ENCODE data around the gene GSTM4. TPM values are rescaled to one million over a fixed set of nuclear protein-coding genes. Genes with fewer than 3 reads are reported as not detected.
"Not testable (repeated sequence)": the region's sequence is repeated elsewhere in the genome, so short reads cannot be mapped to it uniquely, and the experiment has no call there.

Gene GSTM4
- total RNA-seq, 6 experiments from 2014 or later: 16.0 to 27.1 (median 24.8) TPM

DNA sequence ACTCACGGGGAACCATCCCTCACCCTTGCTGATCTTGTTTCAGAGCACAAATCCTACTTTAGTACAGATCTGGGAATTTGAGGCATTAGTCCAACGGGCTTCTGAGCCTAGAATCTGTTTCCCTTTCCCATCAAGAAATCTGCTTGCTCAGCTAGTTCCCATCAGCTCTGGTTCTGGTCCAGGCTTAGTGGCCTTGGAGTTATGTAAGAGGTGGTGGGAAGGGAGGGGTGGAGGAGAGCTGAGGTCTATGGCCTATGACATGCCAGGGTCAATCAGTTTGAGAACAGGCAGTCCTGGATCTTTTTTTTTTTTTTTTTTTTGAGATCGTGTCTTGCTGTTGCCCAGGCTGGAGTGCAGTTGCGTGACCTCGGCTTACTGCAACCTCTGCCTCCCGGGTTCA lies 35.9 kb downstream of the GSTM4 start:
- Mint-ChIP-seq H3K4me1 (ENCODE audit: low read depth) (peaks cover 5% of the 10 kb centered on the region), H3K27me3 (ENCODE audit: insufficient read depth) (peaks cover 6% of the 10 kb centered on the region), H3K27ac (no peak overlapping the region), H3K9me3 (no peaks in the 10 kb centered on the region), H3K4me3 (no peak overlapping the region), H3K36me3 (ENCODE audit: low read depth) (no peaks in the 10 kb centered on the region)
- TF ChIP-seq, protein P1, sequence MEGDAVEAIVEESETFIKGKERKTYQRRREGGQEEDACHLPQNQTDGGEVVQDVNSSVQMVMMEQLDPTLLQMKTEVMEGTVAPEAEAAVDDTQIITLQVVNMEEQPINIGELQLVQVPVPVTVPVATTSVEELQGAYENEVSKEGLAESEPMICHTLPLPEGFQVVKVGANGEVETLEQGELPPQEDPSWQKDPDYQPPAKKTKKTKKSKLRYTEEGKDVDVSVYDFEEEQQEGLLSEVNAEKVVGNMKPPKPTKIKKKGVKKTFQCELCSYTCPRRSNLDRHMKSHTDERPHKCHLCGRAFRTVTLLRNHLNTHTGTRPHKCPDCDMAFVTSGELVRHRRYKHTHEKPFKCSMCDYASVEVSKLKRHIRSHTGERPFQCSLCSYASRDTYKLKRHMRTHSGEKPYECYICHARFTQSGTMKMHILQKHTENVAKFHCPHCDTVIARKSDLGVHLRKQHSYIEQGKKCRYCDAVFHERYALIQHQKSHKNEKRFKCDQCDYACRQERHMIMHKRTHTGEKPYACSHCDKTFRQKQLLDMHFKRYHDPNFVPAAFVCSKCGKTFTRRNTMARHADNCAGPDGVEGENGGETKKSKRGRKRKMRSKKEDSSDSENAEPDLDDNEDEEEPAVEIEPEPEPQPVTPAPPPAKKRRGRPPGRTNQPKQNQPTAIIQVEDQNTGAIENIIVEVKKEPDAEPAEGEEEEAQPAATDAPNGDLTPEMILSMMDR (IDR thresholded peaks at IDR 0.05): no peak
- DNase-seq: no peak

DNA sequence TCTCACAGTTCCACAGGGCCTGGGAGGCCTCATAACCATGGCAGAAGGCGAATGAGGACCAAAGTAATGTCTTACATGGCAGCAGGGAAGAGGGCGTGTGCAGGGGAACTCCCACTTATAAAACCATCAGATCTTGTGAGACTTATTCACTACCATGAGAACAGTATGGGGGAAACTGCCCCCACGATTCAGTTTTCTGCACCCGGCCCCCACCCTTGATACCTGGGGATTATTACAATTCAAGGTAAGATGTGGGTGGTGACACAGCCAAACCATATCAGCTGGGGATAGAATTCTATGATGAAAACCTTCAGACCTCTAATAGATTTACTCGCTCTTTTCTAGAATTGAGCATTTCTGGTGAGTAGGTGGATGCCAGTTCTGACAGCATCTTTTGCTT lies 38.5 kb downstream of the GSTM4 start:
- H3K27ac Mint-ChIP-seq; H3K4me3 Mint-ChIP-seq; H3K9me3 Mint-ChIP-seq; H3K27me3 Mint-ChIP-seq (ENCODE audit: insufficient read depth); DNase-seq; H3K36me3 Mint-ChIP-seq (ENCODE audit: low read depth): not testable (repeated sequence)
- peaks cover 11% of the 10 kb centered on the region for H3K4me1 Mint-ChIP-seq (ENCODE audit: low read depth)

DNA sequence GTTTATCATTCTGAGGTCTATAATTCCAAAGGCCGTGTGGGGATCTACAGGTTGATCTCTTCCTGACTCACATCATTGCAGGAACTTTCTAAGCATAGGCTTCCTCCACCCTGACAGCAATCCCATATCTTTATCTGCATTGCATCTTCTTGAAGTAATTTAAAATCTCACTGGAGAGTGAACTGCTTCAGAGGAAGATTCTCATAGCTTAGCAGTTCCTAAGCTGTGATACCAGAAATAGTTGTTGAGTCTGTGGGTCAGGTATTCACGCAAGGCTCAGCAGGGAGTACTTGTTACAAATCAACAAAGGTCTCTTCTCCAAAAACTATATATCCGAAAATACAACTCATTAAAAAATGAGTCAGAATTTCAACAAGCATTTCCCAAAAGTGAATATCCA lies 39.2 kb downstream of the GSTM4 start:
- not testable (repeated sequence) for H3K27me3 Mint-ChIP-seq (ENCODE audit: insufficient read depth); H3K4me3 Mint-ChIP-seq; DNase-seq; H3K36me3 Mint-ChIP-seq (ENCODE audit: low read depth); H3K9me3 Mint-ChIP-seq; H3K27ac Mint-ChIP-seq
- H3K4me1 Mint-ChIP-seq (ENCODE audit: low read depth): peaks cover 11% of the 10 kb centered on the region

DNA sequence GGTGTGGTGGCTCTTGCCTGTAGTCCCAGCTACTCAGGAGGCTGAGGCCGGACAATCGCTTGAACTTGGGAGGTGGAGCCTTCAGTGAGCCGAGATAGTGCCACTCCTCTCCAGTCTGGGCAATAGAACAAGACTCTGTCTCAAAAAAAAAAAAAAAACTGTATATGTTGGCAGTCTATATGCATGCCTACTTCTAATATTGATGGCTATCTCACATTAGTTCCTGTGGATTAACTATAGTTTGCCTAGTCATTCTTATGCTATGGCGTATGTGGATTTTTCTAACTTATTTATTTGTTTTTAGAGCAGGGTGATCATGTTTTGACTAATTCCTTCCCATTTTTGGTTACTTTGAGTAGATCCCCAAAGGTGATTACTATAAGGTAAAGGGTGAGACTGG lies 41.2 kb downstream of the GSTM4 start:
- Mint-ChIP-seq H3K36me3 (ENCODE audit: low read depth) (no peaks in the 10 kb centered on the region), H3K4me3 (no peak overlapping the region), H3K4me1 (ENCODE audit: low read depth) (peaks cover 11% of the 10 kb centered on the region), H3K27ac (no peak overlapping the region), H3K9me3 (no peaks in the 10 kb centered on the region), H3K27me3 (ENCODE audit: insufficient read depth) (no peaks in the 10 kb centered on the region)
- no peak for DNase-seq
- TF ChIP-seq, protein P1 (IDR thresholded peaks at IDR 0.05): no peak

DNA sequence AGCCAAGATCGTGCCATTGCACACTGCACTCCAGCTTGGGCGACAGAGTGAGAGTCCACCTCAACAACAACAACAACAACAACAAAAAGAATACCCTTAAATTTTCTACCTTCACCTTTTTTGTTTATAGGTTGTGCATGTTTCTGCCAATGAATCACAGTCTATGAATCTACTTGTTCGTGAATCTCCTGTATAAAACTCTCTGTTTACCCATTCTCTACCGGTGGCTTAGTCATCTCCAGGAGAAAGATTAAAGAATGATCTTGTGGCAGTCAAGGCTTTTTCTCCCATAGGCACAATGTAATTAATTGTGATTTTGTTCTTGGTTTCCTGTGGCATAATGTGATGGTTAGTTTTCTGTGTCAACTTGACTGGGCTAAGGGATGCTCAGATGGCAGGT lies 42.0 kb downstream of the GSTM4 start:
- not testable (repeated sequence) for DNase-seq; H3K4me3 Mint-ChIP-seq; H3K36me3 Mint-ChIP-seq (ENCODE audit: low read depth); H3K9me3 Mint-ChIP-seq; H3K27ac Mint-ChIP-seq; H3K27me3 Mint-ChIP-seq (ENCODE audit: insufficient read depth)
- H3K4me1 Mint-ChIP-seq (ENCODE audit: low read depth): peaks cover 11% of the 10 kb centered on the region

DNA sequence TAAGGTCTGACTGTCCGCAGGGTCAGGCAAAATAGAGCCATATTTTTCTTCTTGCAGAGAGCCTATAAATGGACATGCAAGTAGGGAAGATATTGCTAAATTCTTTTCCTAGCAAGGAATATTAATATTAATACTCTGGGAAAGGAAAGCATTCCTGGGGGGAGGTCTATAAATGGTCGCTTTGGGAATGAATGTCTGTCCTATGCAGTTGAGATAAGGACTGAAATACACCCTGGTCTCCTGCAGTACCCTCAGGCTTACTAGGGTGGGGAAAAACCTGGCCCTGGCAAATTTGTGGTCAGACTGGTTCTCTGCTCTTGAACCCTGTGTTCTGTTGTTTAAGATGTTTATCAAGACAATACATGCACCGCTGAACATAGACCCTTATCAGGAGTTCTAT lies 47.0 kb downstream of the GSTM4 start:
- H3K27me3 Mint-ChIP-seq (ENCODE audit: insufficient read depth); H3K27ac Mint-ChIP-seq; DNase-seq; H3K4me1 Mint-ChIP-seq (ENCODE audit: low read depth); H3K4me3 Mint-ChIP-seq: not testable (repeated sequence)
- Mint-ChIP-seq H3K9me3 (peaks cover 21% of the 10 kb centered on the region), H3K36me3 (ENCODE audit: low read depth) (peaks cover 16% of the 10 kb centered on the region)

DNA sequence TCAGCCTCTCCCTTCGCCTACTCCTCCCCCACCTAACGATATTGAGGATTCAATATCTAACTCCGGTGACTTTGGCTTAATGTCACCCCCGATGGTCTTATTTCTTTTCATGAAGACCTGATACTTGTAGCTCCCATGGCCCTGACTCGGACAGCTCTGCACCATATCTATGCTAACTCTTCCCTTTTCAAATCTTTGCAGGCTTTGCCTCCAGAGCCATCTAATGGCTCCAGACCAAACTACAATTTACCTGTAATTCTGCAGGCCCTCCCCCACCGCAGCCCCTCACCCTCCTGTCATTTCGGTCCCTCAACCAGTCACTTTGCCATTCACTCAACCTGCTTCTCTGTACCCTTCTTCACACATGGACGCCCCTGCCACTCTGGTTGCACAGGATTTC lies 48.3 kb downstream of the GSTM4 start:
- no peak for DNase-seq
- H3K4me3 Mint-ChIP-seq: no peak overlapping the region
- peaks cover 34% of the 10 kb centered on the region for H3K9me3 Mint-ChIP-seq
- no peaks in the 10 kb centered on the region for H3K4me1 Mint-ChIP-seq (ENCODE audit: low read depth)
- TF ChIP-seq, protein P1 (IDR thresholded peaks at IDR 0.05): no peak
- peaks cover 5% of the 10 kb centered on the region for H3K27me3 Mint-ChIP-seq (ENCODE audit: insufficient read depth)
- H3K27ac Mint-ChIP-seq: no peak overlapping the region
- peaks cover 29% of the 10 kb centered on the region for H3K36me3 Mint-ChIP-seq (ENCODE audit: low read depth)

DNA sequence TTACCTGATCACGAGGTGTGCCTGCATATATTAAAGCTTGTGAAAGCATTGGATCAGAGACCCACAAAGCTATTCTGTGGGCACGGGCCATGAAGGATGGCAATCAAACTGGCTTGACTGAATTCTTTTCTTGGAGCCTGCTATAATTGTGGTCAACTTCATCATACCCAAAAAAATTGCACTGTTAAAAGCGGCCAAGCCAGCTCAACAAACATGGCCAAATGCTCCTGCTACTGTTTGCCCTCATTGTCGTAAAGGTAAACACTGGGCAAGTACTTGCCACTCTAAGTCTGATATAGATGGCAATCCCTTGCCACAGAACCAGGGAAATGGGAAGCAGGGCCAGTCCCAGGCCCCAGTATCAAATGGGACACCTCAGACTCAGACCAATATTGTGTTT lies 49.5 kb downstream of the GSTM4 start:
- Mint-ChIP-seq H3K4me1 (ENCODE audit: low read depth) (no peaks in the 10 kb centered on the region), H3K27me3 (ENCODE audit: insufficient read depth) (peaks cover 8% of the 10 kb centered on the region), H3K4me3 (no peak overlapping the region), H3K36me3 (ENCODE audit: low read depth) (peaks cover 34% of the 10 kb centered on the region), H3K27ac (no peak overlapping the region), H3K9me3 (peaks cover 39% of the 10 kb centered on the region)
- TF ChIP-seq, protein P1 (IDR thresholded peaks at IDR 0.05): no peak
- no peak for DNase-seq

DNA sequence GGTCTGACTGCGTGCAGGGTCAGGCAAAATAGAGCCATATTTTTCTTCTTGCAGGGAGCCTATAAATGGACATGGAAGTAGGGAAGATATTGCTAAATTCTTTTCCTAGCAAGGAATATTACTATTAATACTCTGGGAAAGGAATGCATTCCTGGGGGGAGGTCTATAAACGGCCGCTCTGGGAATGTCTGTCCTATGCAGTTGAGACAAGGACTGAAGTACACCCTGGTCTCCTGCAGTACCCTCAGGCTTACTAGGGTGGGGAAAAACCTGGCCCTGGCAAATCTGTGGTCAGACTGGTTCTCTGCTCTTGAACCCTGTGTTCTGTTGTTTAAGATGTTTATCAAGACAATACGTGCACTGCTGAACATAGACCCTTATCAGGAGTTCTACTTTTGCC lies 53.0 kb downstream of the GSTM4 start:
- H3K4me1 Mint-ChIP-seq (ENCODE audit: low read depth); DNase-seq; H3K27me3 Mint-ChIP-seq (ENCODE audit: insufficient read depth); H3K27ac Mint-ChIP-seq; H3K4me3 Mint-ChIP-seq: not testable (repeated sequence)
- Mint-ChIP-seq H3K9me3 (peaks cover 28% of the 10 kb centered on the region), H3K36me3 (ENCODE audit: low read depth) (peaks cover 25% of the 10 kb centered on the region)

DNA sequence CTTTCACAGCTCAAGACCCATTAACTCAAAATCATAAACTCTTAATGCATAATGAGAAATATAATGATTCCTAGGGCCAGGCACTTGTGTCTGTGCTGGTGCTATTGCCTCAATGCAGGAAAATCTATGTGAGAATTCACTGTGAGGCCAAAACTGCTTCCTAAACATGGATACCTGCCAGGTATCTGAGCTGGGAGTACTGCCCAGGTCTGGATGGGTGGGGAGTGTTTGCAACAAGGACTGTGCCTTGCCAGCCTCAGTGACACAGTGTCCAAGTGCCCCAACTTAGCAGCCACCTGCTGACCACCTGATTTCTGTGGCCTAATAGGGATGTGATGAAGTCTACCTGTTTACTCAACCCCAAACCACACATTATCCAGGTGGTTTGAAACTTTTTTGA lies 53.9 kb downstream of the GSTM4 start:
- H3K36me3 Mint-ChIP-seq (ENCODE audit: low read depth): peaks cover 17% of the 10 kb centered on the region
- DNase-seq; H3K4me3 Mint-ChIP-seq; H3K4me1 Mint-ChIP-seq (ENCODE audit: low read depth); H3K27ac Mint-ChIP-seq; H3K27me3 Mint-ChIP-seq (ENCODE audit: insufficient read depth): not testable (repeated sequence)
- peaks cover 20% of the 10 kb centered on the region for H3K9me3 Mint-ChIP-seq

Measured in HFFc6 (cell line).